Immature natural killer cell (primary cell): ENCODE results near the gene UBL3. TPM values are rescaled to one million over a fixed set of nuclear protein-coding genes. Genes with fewer than 3 reads are reported as not detected.

ENCODE experiments used
- DNase-seq, 3 donors: peaks; one replicate each; pipeline ENCODE4 v3.0.0; 2022; ENCODE audit warnings: mixed read lengths in 1 of 3
- H3K27ac Mint-ChIP-seq, 6 donors: one replicate each; pipeline ENCODE4 v1.8.0; 2020; ENCODE audit warnings: mixed read lengths in 6 of 6, mild to moderate bottlenecking in 5 of 6, inconsistent platforms in 4 of 6, moderate library complexity in 3 of 6
- H3K27me3 Mint-ChIP-seq, 3 donors: one replicate each; pipeline ENCODE4 v1.8.0; 2020 to 2021; ENCODE audit warnings: low read depth in 3 of 3, mild to moderate bottlenecking in 3 of 3, mixed read lengths in 3 of 3, moderate library complexity in 3 of 3, inconsistent platforms in 1 of 3
- H3K36me3 Mint-ChIP-seq, 3 donors: one replicate each; pipeline ENCODE4 v1.8.0; 2020; ENCODE audit warnings: mixed read lengths in 3 of 3, inconsistent platforms in 2 of 3, mild to moderate bottlenecking in 2 of 3
- H3K4me1 Mint-ChIP-seq, 2 donors: one replicate each; pipeline ENCODE4 v1.8.0; 2020; ENCODE audit warnings: inconsistent platforms in 2 of 2, mild to moderate bottlenecking in 2 of 2, mixed read lengths in 2 of 2, moderate library complexity in 1 of 2
- H3K4me3 Mint-ChIP-seq, 5 donors: one replicate each; pipeline ENCODE4 v1.8.0; 2020; ENCODE audit warnings: mild to moderate bottlenecking in 5 of 5, mixed read lengths in 5 of 5, inconsistent platforms in 3 of 5, moderate library complexity in 3 of 5
- H3K9me3 Mint-ChIP-seq, 6 donors: one replicate each; pipeline ENCODE4 v1.8.0; 2020; ENCODE audit warnings: mild to moderate bottlenecking in 6 of 6, mixed read lengths in 6 of 6, inconsistent platforms in 4 of 6, moderate library complexity in 3 of 6
- polyA plus RNA-seq, 3 donors: library from polyadenylated mRNA; unstranded; fragments of 300-500 nt; fragmentation: Illumina TruSeq; gene quantifications; one replicate each; pipeline ENCODE4 v1.2.3, GENCODE V29; 2021

UBL3 gene
- polyA plus RNA-seq, 3 donors from 2014 or later, result 22.9 to 32.5 (median 27.6) TPM

DNA sequence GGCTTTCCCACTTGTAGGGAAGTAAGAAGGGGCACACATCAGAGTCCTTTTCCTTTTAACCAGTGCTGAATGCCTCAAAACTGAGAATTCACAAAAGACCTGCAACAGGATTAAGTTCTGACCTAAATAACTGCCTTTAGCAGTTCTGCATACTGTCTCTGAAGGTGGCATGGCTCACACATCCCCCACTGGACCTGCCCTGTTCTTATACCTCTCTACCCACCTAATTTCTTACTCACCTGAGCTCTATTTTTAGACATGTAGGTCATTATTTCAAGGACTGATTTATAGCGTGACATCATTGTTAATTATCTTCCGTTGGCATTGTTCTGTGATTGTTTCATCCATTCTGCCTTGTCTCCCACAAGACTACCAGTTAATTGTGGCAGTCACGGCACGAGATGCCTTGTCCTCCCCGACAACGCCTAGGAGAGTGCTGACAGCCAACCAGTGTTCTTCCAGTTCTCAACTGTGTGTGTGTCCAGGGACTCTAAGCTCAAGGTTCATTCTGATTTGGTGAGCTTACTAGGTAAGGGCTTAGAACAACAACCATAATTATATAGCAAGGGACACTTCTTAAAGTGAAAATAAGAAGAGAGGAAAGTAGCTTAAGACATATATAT is 27.1 kb upstream of the UBL3 start:
- H3K9me3 Mint-ChIP-seq, result no peaks in the 10 kb centered on the region
- no peaks in the 10 kb centered on the region for H3K4me1 Mint-ChIP-seq
- peaks cover 1 to 9% (median 5%) of the 10 kb centered on the region in 3 donors for H3K27me3 Mint-ChIP-seq
- H3K4me3 Mint-ChIP-seq, result no peak overlapping the region
- no peak for DNase-seq
- no peak overlapping the region for H3K27ac Mint-ChIP-seq
- H3K36me3 Mint-ChIP-seq, result no peaks in the 10 kb centered on the region

DNA sequence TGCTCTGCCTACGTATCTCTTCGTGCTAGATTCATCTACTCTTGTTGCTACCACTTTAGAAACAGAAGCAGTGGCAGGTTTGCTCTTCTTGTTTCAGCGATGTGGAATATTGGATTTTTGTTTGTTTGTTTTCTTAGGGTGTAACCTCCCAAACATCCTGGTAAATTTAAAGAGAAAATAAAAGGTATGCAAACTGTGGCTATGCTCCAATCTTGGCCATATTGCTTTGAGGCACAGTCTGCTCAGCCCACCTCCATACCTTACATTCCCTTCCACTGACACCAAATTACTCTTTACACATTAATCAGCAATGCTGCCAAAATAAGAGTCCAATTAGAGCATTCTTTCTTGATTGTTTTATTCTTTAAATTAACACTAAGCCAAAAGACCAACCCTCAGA is 25.2 kb upstream of the UBL3 start:
- H3K4me1 Mint-ChIP-seq, result no peaks in the 10 kb centered on the region
- H3K9me3 Mint-ChIP-seq, result no peaks in the 10 kb centered on the region
- H3K27ac Mint-ChIP-seq, result no peak overlapping the region
- no peak for DNase-seq
- H3K27me3 Mint-ChIP-seq, result peaks cover 3 to 12% (median 5%) of the 10 kb centered on the region in 3 donors
- H3K36me3 Mint-ChIP-seq, result peaks cover 0 to 3% (median 0%) of the 10 kb centered on the region in 3 donors
- H3K4me3 Mint-ChIP-seq, result no peak overlapping the region

DNA sequence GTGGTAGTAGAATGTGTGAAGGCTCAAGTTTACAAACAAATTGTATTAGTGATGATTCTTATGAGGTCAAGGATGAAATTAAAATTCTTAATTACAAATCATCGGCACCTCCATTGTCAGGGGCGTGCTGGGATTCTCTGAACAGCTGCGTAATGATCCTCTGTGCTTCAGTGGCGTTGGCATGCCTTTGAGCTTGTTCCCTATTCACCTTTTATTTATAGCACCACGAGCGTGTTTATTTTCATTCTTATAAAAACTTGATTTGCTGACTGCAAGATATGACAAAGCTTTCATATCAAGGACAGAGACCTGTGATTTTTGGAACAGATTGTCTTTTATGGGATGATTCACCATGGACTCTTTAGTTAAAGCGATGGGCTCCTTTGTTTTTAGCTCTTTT is 18.2 kb upstream of the UBL3 start:
- Mint-ChIP-seq H3K4me1 (no peaks in the 10 kb centered on the region), H3K36me3 (peaks cover 3 to 7% (median 3%) of the 10 kb centered on the region in 3 donors), H3K4me3 (no peak overlapping the region), H3K9me3 (no peaks in the 10 kb centered on the region), H3K27me3 (peaks cover 6 to 12% (median 6%) of the 10 kb centered on the region in 3 donors), H3K27ac (no peak overlapping the region)
- DNase-seq, result no peak

DNA sequence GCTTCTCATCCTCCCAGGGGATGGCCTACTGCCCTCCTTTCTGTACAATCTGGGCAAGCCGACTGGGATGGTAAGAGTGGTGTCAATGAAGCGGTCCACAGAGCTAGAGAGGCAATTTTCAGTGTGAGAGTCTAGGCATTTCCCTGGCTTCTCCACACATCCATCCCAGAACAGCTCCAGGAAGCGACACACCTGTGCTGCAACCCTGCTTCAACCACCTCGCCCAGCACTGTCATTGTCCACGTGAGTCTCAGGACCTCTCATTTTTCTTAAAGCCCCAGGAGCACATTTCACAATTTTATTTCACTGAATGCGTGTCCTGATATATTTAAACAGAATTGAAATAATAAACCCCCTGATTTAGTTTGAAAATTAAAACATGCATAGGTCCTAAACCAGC is 15.5 kb upstream of the UBL3 start:
- H3K4me3 Mint-ChIP-seq, result no peak overlapping the region
- H3K36me3 Mint-ChIP-seq, result peaks cover 0 to 7% (median 3%) of the 10 kb centered on the region in 3 donors
- no peaks in the 10 kb centered on the region for H3K9me3 Mint-ChIP-seq
- H3K27me3 Mint-ChIP-seq, result peaks cover 5 to 10% (median 8%) of the 10 kb centered on the region in 3 donors
- DNase-seq, result no peak
- H3K4me1 Mint-ChIP-seq, result no peaks in the 10 kb centered on the region
- no peak overlapping the region for H3K27ac Mint-ChIP-seq

DNA sequence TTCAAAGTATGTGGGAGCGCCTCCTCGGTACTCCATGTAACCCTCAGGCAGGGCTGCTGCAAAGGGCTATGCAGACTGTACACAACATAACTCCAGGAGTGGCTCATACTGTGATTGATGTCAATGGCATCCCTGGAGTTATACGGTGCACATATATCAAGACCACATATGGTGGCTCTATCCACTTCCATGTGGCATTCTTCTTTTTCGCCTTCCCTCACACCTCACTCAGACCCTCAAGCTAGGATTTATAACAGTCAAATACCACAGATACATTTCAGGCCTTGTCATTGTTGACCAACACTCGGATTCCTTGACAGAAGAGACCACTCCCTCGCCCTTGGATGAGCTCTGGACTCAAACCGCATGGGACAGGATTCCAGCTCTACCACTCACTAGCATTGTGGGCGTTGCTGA is 11.3 kb upstream of the UBL3 start:
- H3K4me1 Mint-ChIP-seq, result no peaks in the 10 kb centered on the region
- H3K27me3 Mint-ChIP-seq, result peaks cover 5 to 9% (median 9%) of the 10 kb centered on the region in 3 donors
- peaks cover 0 to 3% (median 3%) of the 10 kb centered on the region in 3 donors for H3K36me3 Mint-ChIP-seq
- H3K9me3 Mint-ChIP-seq, result no peaks in the 10 kb centered on the region
- H3K27ac Mint-ChIP-seq, result no peak overlapping the region
- H3K4me3 Mint-ChIP-seq, result no peak overlapping the region
- DNase-seq, result no peak

DNA sequence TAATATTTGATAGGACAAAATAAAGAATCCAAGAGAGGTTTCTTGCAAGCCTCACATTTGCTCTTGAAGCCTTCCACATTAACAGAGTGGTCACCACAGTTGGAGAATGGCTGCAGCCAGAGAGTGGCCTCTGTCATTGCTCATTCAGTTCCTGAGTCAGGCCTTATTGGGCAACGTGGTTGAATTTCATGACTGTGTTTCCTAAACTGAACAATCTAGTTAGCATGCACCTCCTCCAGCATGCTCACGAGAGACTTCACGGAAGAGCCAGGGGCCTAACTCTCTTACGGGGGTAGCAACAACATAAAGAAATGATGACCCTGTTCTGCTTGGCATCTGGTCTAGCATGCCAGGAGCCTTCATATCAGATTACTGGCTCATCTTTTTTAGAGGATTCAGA is 9.6 kb upstream of the UBL3 start:
- Mint-ChIP-seq H3K4me1 (no peaks in the 10 kb centered on the region), H3K27ac (no peak overlapping the region), H3K4me3 (no peak overlapping the region), H3K9me3 (no peaks in the 10 kb centered on the region), H3K36me3 (peaks cover 0 to 3% (median 3%) of the 10 kb centered on the region in 3 donors), H3K27me3 (peaks cover 5 to 11% (median 9%) of the 10 kb centered on the region in 3 donors)
- no peak for DNase-seq

DNA sequence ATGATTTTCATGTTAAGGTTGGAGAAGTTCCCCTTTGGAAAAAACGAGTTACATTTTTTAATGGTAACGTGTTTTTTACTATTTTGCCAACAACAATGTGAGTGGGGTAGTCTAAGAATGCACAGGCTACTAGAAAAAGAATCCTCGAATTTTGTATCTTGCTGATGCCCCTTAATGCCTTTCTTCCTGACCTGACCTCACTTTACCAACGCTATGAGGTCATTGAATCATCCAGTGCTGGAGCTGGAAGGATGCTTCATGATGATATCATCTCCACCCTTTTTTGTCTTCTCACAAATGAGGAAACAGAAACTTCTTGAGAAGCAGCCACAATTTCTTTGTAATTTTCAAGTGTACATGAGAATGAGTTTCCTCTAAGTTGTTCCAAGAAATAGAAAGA is 8.2 kb upstream of the UBL3 start:
- no peaks in the 10 kb centered on the region for H3K36me3 Mint-ChIP-seq

DNA sequence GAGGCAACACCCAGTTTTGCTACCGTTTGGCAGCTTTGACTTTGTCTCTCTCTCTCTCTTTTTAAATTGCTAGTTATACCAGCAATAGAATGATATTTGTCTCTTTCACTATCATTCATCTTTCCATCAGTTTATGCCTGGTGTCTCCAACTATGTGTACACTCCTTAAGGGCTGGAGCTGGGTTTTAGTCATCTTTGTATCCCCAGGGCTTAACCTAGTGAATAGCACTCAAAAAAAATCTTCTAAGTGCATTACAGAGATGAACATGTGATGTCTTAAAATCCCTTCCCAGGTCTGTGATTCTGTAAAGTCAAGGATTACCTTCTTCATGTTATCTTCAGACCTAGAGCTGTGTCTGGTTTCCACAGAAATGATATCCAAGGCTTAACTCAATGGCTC is 7.8 kb upstream of the UBL3 start:
- H3K27me3 Mint-ChIP-seq, result peaks cover 3 to 6% (median 5%) of the 10 kb centered on the region in 3 donors
- no peak for DNase-seq
- H3K4me3 Mint-ChIP-seq, result no peak overlapping the region

More for the DNA sequence above, 8.2 kb upstream of the UBL3 start:
- no peak for DNase-seq
- no peak overlapping the region for H3K27ac Mint-ChIP-seq
- peaks cover 3 to 6% (median 5%) of the 10 kb centered on the region in 3 donors for H3K27me3 Mint-ChIP-seq
- H3K9me3 Mint-ChIP-seq, result no peaks in the 10 kb centered on the region
- H3K4me3 Mint-ChIP-seq, result no peak overlapping the region
- no peaks in the 10 kb centered on the region for H3K4me1 Mint-ChIP-seq

DNA sequence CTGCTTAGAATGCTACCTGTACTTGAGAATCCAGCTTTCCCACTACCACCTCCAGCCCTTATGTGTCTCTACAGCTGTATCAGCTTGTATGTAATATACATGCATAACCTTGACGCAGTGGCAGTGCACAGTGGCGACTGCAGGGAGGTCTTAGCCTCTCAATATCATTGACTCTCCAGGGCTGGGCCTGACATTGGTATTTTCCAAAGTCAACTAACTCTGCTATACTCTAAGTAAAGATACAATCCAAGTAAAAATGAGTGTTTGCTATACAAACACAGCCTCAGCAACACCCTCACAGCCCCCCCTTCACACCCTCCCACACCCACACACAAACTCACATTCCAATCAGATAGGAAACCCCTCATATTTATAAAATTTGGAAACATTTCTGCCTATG is 6.7 kb upstream of the UBL3 start:
- Mint-ChIP-seq H3K36me3 (no peaks in the 10 kb centered on the region), H3K9me3 (no peaks in the 10 kb centered on the region), H3K4me3 (no peak overlapping the region), H3K27me3 (peaks cover 2 to 5% (median 4%) of the 10 kb centered on the region in 3 donors), H3K4me1 (no peaks in the 10 kb centered on the region), H3K27ac (no peak overlapping the region)
- DNase-seq, result no peak

More for the DNA sequence above, 7.8 kb upstream of the UBL3 start:
- Mint-ChIP-seq H3K9me3 (no peaks in the 10 kb centered on the region), H3K27ac (no peak overlapping the region), H3K36me3 (no peaks in the 10 kb centered on the region), H3K4me1 (no peaks in the 10 kb centered on the region)

DNA sequence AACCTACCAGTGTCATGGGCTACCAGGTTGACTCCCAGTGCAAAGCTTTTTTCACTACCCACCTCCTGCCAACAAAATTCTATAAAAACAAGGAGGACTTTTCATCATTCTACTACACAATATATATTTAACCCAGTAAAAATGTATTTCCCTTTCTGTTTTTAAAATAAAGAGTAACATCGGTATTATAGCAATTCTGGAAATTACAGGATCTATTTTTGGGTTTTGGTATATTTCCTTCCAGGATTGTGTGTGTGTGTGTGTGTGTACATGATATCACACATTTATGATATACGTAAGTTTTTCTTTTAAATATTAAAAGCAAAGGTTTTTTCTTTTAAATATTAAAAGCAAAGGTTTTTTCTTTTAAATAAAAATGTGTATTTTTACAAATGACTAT is 6.0 kb upstream of the UBL3 start:
- no peak for DNase-seq
- no peaks in the 10 kb centered on the region for H3K9me3 Mint-ChIP-seq
- peaks cover 2 to 5% (median 4%) of the 10 kb centered on the region in 3 donors for H3K27me3 Mint-ChIP-seq
- H3K36me3 Mint-ChIP-seq, result no peaks in the 10 kb centered on the region
- no peak overlapping the region for H3K27ac Mint-ChIP-seq
- no peaks in the 10 kb centered on the region for H3K4me1 Mint-ChIP-seq
- no peak overlapping the region for H3K4me3 Mint-ChIP-seq

DNA sequence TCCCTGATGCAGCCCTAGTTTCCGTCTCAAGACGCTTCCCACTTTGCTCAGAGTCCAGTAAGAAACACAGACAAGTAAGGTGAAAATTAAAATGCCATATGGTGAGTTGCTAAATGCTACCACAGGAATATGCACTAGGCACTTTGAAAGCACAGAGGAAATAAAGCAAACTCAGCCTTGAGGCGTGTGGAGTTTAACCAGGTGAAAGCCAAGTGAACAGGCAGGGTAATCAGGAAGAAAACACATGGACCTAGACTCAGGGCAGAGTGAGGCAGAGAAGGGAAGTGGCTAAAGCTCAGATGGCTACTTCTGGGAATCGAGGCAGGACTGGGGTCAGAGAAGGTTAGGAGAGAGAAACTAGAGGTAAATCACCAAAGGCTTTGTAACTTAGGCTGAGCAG is 5.4 kb upstream of the UBL3 start:
- no peak overlapping the region for H3K4me3 Mint-ChIP-seq
- no peak for DNase-seq
- H3K4me1 Mint-ChIP-seq, result peaks cover 0 to 2% of the 10 kb centered on the region in 2 donors
- H3K36me3 Mint-ChIP-seq, result no peaks in the 10 kb centered on the region
- no peak overlapping the region for H3K27ac Mint-ChIP-seq
- H3K27me3 Mint-ChIP-seq, result peaks cover 2 to 5% (median 4%) of the 10 kb centered on the region in 3 donors
- no peaks in the 10 kb centered on the region for H3K9me3 Mint-ChIP-seq

DNA sequence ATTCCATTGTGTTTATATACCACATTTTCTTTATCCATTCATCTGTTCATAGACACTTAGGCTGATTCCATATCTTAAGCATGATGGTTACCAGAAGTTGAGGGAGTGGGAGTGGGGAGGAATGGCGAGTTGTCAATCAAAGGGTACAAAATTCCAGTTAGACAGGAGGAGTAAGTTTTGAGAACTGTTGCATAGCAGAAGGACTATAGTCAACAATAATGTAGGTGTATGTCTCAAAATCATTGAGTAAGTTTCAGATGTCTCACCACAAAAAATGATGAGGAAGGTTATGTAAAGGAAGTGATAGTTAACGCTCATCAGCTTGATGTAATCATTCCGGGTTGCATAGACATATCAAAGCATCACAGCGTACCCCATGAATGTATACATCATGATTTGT is 4.6 kb upstream of the UBL3 start:
- Mint-ChIP-seq H3K27me3 (peaks cover 1 to 10% (median 4%) of the 10 kb centered on the region in 3 donors), H3K4me3 (no peak overlapping the region), H3K4me1 (peaks cover 0 to 4% of the 10 kb centered on the region in 2 donors), H3K9me3 (no peaks in the 10 kb centered on the region), H3K36me3 (no peaks in the 10 kb centered on the region), H3K27ac (no peak overlapping the region)
- no peak for DNase-seq

DNA sequence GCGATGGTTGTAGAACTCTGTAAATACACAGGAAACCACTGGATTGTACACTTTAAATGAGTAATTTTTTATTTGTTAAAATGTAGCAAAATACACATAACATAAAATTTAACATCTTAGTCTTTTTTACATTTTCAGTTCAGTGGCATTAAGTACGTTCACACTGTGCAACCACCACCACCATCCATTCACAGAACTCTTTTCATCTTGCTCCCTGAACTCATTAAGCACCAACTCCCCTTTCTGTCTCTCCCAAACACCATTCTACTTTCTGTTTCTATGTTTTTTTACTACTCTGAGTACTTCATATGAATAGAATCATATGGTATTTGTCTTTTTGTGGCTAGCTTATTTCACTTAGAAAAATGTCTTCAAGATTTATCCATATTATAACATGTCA is 2.7 kb upstream of the UBL3 start:
- H3K4me3 Mint-ChIP-seq, result no peak overlapping the region
- H3K9me3 Mint-ChIP-seq, result no peaks in the 10 kb centered on the region
- peaks cover 3 to 12% (median 8%) of the 10 kb centered on the region in 3 donors for H3K27me3 Mint-ChIP-seq
- no peaks in the 10 kb centered on the region for H3K36me3 Mint-ChIP-seq
- H3K4me1 Mint-ChIP-seq, result peaks cover 10 to 19% of the 10 kb centered on the region in 2 donors
- no peak overlapping the region for H3K27ac Mint-ChIP-seq
- DNase-seq, result no peak

DNA sequence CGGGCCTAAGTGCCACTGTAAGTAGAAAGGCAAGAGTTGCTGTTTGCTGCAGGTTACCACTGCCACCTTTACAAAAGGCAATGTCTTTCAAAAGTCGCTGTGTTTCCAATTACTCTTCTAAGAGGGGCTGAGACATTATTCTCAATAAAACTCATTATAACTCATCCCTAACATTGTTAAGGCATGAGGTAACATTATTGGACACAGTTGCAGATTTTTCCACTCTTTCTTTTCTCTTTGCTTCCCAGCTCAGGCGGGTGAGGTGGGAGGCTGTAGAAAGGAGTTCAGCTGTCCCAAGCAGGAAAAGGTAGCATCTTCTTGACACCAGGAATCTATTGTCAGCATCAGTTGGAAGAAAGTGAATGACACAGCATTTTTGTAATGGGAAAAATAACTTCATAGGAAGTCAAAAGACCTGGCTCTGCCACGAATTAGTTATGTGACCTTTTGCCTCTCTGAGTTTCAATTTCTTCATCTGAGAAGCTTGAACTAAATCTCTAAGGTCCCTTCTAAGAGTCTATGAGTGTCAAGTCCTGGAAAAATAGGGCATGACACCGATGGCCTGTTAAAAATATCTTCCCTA is 2.1 kb upstream of the UBL3 start:
- no peak for DNase-seq
- Mint-ChIP-seq H3K4me3 (no peak overlapping the region), H3K36me3 (no peaks in the 10 kb centered on the region), H3K27ac (no peak overlapping the region), H3K9me3 (no peaks in the 10 kb centered on the region), H3K27me3 (peaks cover 3 to 11% (median 10%) of the 10 kb centered on the region in 3 donors), H3K4me1 (peaks cover 13 to 24% of the 10 kb centered on the region in 2 donors)
